ENCODE data around the gene MEG3.
A peak's percentile ranks its signal among the peaks of the same experiment; 100 is the strongest.

The MEG3 gene

GRCh38 chr14:100906420-100906819 lies 80.5 kb downstream of the MEG3 start:
- Histone ChIP-seq H3K27ac (ENCODE audit: low read depth, low read length) (no peak overlapping the region), H3K27me3 (ENCODE audit: low read length) (no peaks in the 10 kb centered on the region), H3K9ac (ENCODE audit: low read length) (no peak overlapping the region), H3K9me3 (ENCODE audit: insufficient read depth, low read length) (no peaks in the 10 kb centered on the region), H3K4me2 (ENCODE audit: low read depth, low read length, poor library complexity, severe bottlenecking) (no peak overlapping the region), H3K79me2 (ENCODE audit: insufficient read depth, low read length) (no peaks in the 10 kb centered on the region), H2AFZ (ENCODE audit: low read depth, low read length, severe bottlenecking) (no peak overlapping the region), H4K20me1 (ENCODE audit: low read depth, low read length) (no peaks in the 10 kb centered on the region), H3F3A (ENCODE audit: insufficient read depth) (no peaks in the 10 kb centered on the region), H3K9me2 (replicated peaks; ENCODE audit: insufficient read depth, low read length) (no peaks in the 10 kb centered on the region), H3K36me3 (ENCODE audit: low read length) (no peaks in the 10 kb centered on the region), H3K4me3 (ENCODE audit: insufficient read depth, low read length, poor library complexity, severe bottlenecking) (no peak overlapping the region)
- TF ChIP-seq CTCF (IDR thresholded peaks at IDR 0.05; ENCODE audit: insufficient read depth, low read length, poor library complexity, severe bottlenecking) (peak; percentile 12), EZH2phosphoT487 (conservative IDR thresholded peaks at IDR 0.05; ENCODE audit: low read length) (no peak)

- no peak for TF ChIP-seq CTCF (IDR thresholded peaks at IDR 0.05; ENCODE audit: insufficient read depth, low read length, poor library complexity, severe bottlenecking)
- TF ChIP-seq EZH2phosphoT487 (conservative IDR thresholded peaks at IDR 0.05; ENCODE audit: low read length), result no peak
- Histone ChIP-seq H3K9ac (ENCODE audit: low read length) (no peak overlapping the region), H3K4me2 (ENCODE audit: low read depth, low read length, poor library complexity, severe bottlenecking) (no peak overlapping the region), H4K20me1 (ENCODE audit: low read depth, low read length) (no peaks in the 10 kb centered on the region), H3K27ac (ENCODE audit: low read depth, low read length) (no peak overlapping the region), H3K9me2 (replicated peaks; ENCODE audit: insufficient read depth, low read length) (no peaks in the 10 kb centered on the region), H3K79me2 (ENCODE audit: insufficient read depth, low read length) (no peaks in the 10 kb centered on the region), H3K4me3 (ENCODE audit: insufficient read depth, low read length, poor library complexity, severe bottlenecking) (no peak overlapping the region), H3K27me3 (ENCODE audit: low read length) (no peaks in the 10 kb centered on the region), H2AFZ (ENCODE audit: low read depth, low read length, severe bottlenecking) (no peak overlapping the region), H3K36me3 (ENCODE audit: low read length) (no peaks in the 10 kb centered on the region), H3K9me3 (ENCODE audit: insufficient read depth, low read length) (no peaks in the 10 kb centered on the region), H3F3A (ENCODE audit: insufficient read depth) (no peaks in the 10 kb centered on the region)
These were observed 81.3 kb downstream of the MEG3 start for GRCh38 chr14:100907240-100907639.

- Histone ChIP-seq H3F3A (ENCODE audit: insufficient read depth) (no peaks in the 10 kb centered on the region), H3K9me2 (replicated peaks; ENCODE audit: insufficient read depth, low read length) (no peaks in the 10 kb centered on the region), H3K9ac (ENCODE audit: low read length) (no peak overlapping the region), H3K27ac (ENCODE audit: low read depth, low read length) (no peak overlapping the region), H3K4me2 (ENCODE audit: low read depth, low read length, poor library complexity, severe bottlenecking) (no peak overlapping the region), H3K79me2 (ENCODE audit: insufficient read depth, low read length) (no peaks in the 10 kb centered on the region), H3K36me3 (ENCODE audit: low read length) (no peaks in the 10 kb centered on the region), H3K9me3 (ENCODE audit: insufficient read depth, low read length) (no peaks in the 10 kb centered on the region), H3K27me3 (ENCODE audit: low read length) (no peaks in the 10 kb centered on the region), H4K20me1 (ENCODE audit: low read depth, low read length) (no peaks in the 10 kb centered on the region), H3K4me3 (ENCODE audit: insufficient read depth, low read length, poor library complexity, severe bottlenecking) (no peak overlapping the region), H2AFZ (ENCODE audit: low read depth, low read length, severe bottlenecking) (no peak overlapping the region)
- TF ChIP-seq EZH2phosphoT487 (conservative IDR thresholded peaks at IDR 0.05; ENCODE audit: low read length), result no peak
- no peak for TF ChIP-seq CTCF (IDR thresholded peaks at IDR 0.05; ENCODE audit: insufficient read depth, low read length, poor library complexity, severe bottlenecking)
These were observed 83.5 kb downstream of the MEG3 start for GRCh38 chr14:100909439-100909838.
